BJ (cell line): ENCODE results near the gene RDH5. TPM values are rescaled to one million over a fixed set of nuclear protein-coding genes. Genes with fewer than 3 reads are reported as not detected.

Experiments used
- CTCF ChIA-PET: fragments of 350-600 bp; formaldehyde crosslinking; extraction: SDS; loops from one replicate; lab custom pipeline; 2021; ENCODE audit warnings: antibody characterized with exemption, inconsistent platforms; lab: Yijun Ruan, JAX
- POLR2A ChIA-PET: fragments of 300-600 bp; sonication (Branson Sonifier 250); formaldehyde crosslinking; extraction: SDS; loops from one replicate; lab custom pipeline; 2021; ENCODE audit warnings: antibody characterized with exemption; lab: Charles Lee
- DNase-seq: peaks from one replicate; pipeline ENCODE4 v3.0.0-alpha.2; 2011; ENCODE audit warnings: low read depth
- H3K27me3 ChIP-seq: 2 replicates; pipeline ENCODE4 v1.6.0; 2011; ENCODE audit warnings: low read length; ENCODE audit not compliant: control insufficient read depth, insufficient read depth
- H3K36me3 ChIP-seq: 2 replicates; pipeline ENCODE4 v1.5.1; 2011; ENCODE audit warnings: low read length; ENCODE audit not compliant: control insufficient read depth, insufficient read depth
- H3K4me3 ChIP-seq: 2 replicates; pipeline ENCODE4 v1.5.1; 2011; ENCODE audit warnings: low read depth, mild to moderate bottlenecking, control low read depth, low read length
- polyA plus RNA-seq: library from polyadenylated mRNA; depleted of rRNA; stranded (reverse); fragments of >200 nt; gene quantifications from 2 replicates; pipeline ENCODE4 v1.2.3, GENCODE V29; 2011
- TF ChIP-seq, protein P1 (sequence below): IDR thresholded peaks from 2 replicates; pipeline ENCODE4 v1.5.1; 2011; ENCODE audit warnings: low read depth, mild to moderate bottlenecking, control low read depth, inconsistent platforms, low read length, moderate library complexity; ENCODE audit not compliant: insufficient read depth

The RDH5 gene
- polyA plus RNA-seq, 1 experiment, result 6.2 TPM

DNA sequence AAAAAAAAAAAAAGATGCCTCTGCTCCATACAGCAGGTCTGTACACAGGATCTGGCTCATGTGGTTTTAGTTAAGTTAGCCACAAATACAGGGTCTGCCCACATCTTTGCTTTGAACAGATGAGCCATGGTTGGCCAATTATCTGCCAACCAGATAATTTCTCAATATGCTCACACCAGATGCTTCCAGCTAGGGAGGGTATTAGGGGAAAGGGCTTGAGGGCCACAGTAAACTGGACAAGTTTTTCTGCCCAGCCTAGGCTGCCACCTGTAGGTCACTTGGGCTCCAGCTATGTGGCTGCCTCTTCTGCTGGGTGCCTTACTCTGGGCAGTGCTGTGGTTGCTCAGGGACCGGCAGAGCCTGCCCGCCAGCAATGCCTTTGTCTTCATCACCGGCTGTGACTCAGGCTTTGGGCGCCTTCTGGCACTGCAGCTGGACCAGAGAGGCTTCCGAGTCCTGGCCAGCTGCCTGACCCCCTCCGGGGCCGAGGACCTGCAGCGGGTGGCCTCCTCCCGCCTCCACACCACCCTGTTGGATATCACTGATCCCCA is 776 bp downstream of the RDH5 start:
- DNase-seq, result no peak
- ChIA-PET POLR2A (interaction anchor here (0.8 kb wide), 1 partner anchor 26 kb away, joined by 12 read pairs; no protein-coding TSS in a partner anchor), CTCF (interaction anchor here (1.0 to 4.5 kb wide), 11 partner anchors 9 to 218 kb away, joined by 3 to 26 read pairs (median 4); partner anchors contain the start of genes CD63 and ITGA7)
- TF ChIP-seq, protein P1, sequence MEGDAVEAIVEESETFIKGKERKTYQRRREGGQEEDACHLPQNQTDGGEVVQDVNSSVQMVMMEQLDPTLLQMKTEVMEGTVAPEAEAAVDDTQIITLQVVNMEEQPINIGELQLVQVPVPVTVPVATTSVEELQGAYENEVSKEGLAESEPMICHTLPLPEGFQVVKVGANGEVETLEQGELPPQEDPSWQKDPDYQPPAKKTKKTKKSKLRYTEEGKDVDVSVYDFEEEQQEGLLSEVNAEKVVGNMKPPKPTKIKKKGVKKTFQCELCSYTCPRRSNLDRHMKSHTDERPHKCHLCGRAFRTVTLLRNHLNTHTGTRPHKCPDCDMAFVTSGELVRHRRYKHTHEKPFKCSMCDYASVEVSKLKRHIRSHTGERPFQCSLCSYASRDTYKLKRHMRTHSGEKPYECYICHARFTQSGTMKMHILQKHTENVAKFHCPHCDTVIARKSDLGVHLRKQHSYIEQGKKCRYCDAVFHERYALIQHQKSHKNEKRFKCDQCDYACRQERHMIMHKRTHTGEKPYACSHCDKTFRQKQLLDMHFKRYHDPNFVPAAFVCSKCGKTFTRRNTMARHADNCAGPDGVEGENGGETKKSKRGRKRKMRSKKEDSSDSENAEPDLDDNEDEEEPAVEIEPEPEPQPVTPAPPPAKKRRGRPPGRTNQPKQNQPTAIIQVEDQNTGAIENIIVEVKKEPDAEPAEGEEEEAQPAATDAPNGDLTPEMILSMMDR, result peak; percentile 69
- peaks cover 20% of the 10 kb centered on the region for H3K36me3 ChIP-seq
- H3K27me3 ChIP-seq, result no peaks in the 10 kb centered on the region
- H3K4me3 ChIP-seq, result no peak overlapping the region

DNA sequence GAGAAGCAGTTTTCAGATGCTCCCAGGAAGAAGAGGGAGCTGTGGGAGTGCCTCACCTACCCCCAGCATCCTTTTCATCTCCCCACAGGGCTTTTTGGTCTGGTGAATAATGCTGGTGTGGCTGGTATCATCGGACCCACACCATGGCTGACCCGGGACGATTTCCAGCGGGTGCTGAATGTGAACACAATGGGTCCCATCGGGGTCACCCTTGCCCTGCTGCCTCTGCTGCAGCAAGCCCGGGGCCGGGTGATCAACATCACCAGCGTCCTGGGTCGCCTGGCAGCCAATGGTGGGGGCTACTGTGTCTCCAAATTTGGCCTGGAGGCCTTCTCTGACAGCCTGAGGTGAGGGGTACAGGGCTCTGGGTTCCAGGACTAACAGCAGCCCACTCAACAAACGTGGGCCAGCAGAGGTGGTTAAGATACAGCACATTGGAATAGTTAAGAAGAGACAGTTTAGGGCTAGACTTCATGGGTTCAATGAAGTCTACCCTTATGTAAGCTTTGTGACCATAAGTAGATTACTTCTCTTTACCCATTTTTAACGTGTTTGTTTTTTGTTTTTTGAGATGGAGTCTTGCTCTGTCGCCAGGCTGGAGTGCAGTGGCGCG is 1.5 kb downstream of the RDH5 start:
- DNase-seq, result no peak
- POLR2A ChIA-PET, result interaction anchor here (0.8 kb wide), 1 partner anchor 25 kb away, joined by 12 read pairs; no protein-coding TSS in a partner anchor
- Histone ChIP-seq H3K4me3 (no peak overlapping the region), H3K27me3 (no peaks in the 10 kb centered on the region), H3K36me3 (peaks cover 23% of the 10 kb centered on the region)
- TF ChIP-seq, protein P1, result no peak
- CTCF ChIA-PET, result interaction anchor here (1.0 to 4.5 kb wide), 9 partner anchors 8 to 75 kb away, joined by 3 to 42 read pairs (median 13); partner anchors contain the start of genes CD63 and ITGA7

DNA sequence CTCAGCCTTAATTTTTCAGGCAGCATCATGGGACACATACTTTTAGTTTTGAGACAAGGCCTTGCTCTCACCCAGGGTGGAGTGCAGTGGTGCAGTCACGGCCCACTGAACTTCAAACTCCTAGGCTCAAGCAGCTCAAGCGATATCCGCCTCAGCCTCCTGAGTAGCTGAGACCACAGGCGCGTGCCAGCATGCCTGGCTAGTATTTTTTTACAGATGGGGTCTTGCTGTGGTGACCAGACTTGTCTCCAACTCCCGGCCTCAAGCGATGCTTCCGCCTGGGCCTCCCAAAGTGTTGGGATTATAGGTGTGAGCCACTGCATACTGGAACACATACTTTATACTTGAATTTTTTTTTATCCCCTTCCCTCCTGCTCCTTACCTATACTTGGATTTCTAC is 2.8 kb downstream of the RDH5 start:
- CTCF ChIA-PET, result interaction anchor here (1.8 to 4.5 kb wide), 3 partner anchors 15 to 41 kb away, joined by 3 to 42 read pairs (median 24); a partner anchor contains a TSS
- no peak for DNase-seq
- Histone ChIP-seq H3K36me3 (peaks cover 29% of the 10 kb centered on the region), H3K27me3 (no peaks in the 10 kb centered on the region), H3K4me3 (no peak overlapping the region)
- POLR2A ChIA-PET, result interaction anchor here (0.7 kb wide), 1 partner anchor 15 kb away, joined by 3 read pairs; the partner anchor contains the start of gene ITGA7
- TF ChIP-seq, protein P1, result no peak

DNA sequence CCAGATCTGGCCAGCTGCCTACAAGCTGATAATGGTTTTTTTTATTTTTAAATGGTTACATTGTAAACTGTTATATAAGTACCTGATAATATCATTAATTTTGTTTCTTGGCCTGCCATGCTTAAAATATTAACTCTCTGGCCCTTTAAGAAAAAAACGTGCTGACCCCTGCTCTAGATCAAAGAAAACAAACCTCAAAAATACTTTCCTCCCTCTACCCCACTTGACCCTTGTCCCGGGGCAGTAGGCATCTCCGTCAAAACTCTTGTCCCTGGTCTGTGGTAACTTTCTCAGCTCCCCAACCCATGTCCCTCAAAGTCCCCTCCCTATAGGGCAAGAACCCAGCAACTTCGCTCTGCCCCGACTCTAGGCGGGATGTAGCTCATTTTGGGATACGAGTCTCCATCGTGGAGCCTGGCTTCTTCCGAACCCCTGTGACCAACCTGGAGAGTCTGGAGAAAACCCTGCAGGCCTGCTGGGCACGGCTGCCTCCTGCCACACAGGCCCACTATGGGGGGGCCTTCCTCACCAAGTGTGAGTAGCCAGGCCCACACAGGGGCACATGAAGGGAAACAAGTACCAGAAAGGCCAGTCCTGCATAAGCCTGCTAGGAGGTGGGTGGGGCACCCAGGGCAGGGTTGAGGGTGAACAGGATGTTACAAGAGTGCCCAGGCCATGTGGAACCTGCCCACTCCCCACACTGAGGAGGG is 3.5 kb downstream of the RDH5 start:
- POLR2A ChIA-PET, result interaction anchor here (0.7 kb wide), 1 partner anchor 16 kb away, joined by 3 read pairs; the partner anchor contains the start of gene ITGA7
- TF ChIP-seq, protein P1, result no peak
- no peak for DNase-seq
- CTCF ChIA-PET, result interaction anchor here (0.6 to 4.3 kb wide), 3 partner anchors 14 to 122 kb away, joined by 3 to 42 read pairs (median 3); no protein-coding TSS in a partner anchor
- no peak overlapping the region for H3K4me3 ChIP-seq
- peaks cover 29% of the 10 kb centered on the region for H3K36me3 ChIP-seq
- no peaks in the 10 kb centered on the region for H3K27me3 ChIP-seq
